AG10803 (cell line): ENCODE results near the gene KLHL6.

Source experiments
- DNase-seq: peaks from one replicate; pipeline ENCODE4 v3.0.0; 2010; ENCODE audit warnings: low read depth
- H3K4me3 ChIP-seq: 2 replicates; pipeline ENCODE4 v1.5.1; 2011; ENCODE audit warnings: mild to moderate bottlenecking, low read length, control low read depth
- TF ChIP-seq, protein P1 (sequence below): conservative IDR thresholded peaks from 2 replicates; pipeline ENCODE4 v1.5.1; 2011; ENCODE audit warnings: mild to moderate bottlenecking, low read length, control low read depth, inconsistent platforms

KLHL6 gene

GRCh38 chr3:183496311-183496710 lies 59.2 kb downstream of the KLHL6 start:
- TF ChIP-seq, protein P1, sequence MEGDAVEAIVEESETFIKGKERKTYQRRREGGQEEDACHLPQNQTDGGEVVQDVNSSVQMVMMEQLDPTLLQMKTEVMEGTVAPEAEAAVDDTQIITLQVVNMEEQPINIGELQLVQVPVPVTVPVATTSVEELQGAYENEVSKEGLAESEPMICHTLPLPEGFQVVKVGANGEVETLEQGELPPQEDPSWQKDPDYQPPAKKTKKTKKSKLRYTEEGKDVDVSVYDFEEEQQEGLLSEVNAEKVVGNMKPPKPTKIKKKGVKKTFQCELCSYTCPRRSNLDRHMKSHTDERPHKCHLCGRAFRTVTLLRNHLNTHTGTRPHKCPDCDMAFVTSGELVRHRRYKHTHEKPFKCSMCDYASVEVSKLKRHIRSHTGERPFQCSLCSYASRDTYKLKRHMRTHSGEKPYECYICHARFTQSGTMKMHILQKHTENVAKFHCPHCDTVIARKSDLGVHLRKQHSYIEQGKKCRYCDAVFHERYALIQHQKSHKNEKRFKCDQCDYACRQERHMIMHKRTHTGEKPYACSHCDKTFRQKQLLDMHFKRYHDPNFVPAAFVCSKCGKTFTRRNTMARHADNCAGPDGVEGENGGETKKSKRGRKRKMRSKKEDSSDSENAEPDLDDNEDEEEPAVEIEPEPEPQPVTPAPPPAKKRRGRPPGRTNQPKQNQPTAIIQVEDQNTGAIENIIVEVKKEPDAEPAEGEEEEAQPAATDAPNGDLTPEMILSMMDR: no peak
- no peak for DNase-seq

DNA sequence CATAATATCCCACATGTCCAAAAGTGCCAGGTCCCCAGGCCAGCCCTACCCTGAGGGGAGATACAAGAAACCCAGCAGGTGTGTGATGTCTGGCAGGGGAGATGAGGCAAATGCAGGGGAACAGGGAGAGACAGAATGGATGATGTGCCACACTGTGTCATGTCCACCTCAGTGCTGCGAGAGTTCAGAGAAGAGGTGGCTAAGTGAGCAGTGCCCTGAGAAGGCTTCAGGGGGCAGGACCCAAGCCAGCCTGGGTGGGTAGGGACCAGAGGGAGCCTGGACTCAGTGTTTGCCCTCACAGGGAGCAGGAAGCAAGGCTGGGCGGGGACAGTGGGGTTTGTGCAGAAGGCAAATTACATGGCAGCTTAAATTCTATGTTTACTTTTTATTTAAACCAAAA lies 61.2 kb downstream of the KLHL6 start:
- no peak overlapping the region for H3K4me3 ChIP-seq
- TF ChIP-seq, protein P1: no peak
- no peak for DNase-seq

More at GRCh38 chr3:183496311-183496710, 59.2 kb downstream of the KLHL6 start:
- H3K4me3 ChIP-seq: no peak overlapping the region

- TF ChIP-seq, protein P1: no peak
- no peak for DNase-seq
- H3K4me3 ChIP-seq: no peak overlapping the region
These were observed 62.0 kb downstream of the KLHL6 start for GRCh38 chr3:183493296-183494045.

DNA sequence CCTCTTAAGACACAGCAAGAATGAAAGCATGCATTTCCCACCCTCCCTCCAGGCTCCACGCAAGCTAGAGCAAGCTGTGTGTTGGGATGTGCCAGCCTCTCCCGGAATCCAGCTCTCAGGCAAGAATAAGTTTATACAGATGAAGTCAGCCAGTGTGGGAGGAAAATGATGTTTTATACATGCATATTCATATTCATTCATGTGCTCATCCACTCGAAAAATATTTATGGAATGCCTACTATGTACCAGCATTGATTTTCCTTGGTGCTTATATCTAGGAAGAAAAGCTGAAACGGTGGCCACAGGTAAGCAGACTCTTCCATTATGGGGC lies 62.7 kb downstream of the KLHL6 start:
- no peak overlapping the region for H3K4me3 ChIP-seq
- no peak for DNase-seq
- TF ChIP-seq, protein P1: no peak

GRCh38 chr3:183491923-183492848 lies 63.3 kb downstream of the KLHL6 start:
- H3K4me3 ChIP-seq: no peak overlapping the region
- DNase-seq: no peak
- TF ChIP-seq, protein P1: no peak

DNA sequence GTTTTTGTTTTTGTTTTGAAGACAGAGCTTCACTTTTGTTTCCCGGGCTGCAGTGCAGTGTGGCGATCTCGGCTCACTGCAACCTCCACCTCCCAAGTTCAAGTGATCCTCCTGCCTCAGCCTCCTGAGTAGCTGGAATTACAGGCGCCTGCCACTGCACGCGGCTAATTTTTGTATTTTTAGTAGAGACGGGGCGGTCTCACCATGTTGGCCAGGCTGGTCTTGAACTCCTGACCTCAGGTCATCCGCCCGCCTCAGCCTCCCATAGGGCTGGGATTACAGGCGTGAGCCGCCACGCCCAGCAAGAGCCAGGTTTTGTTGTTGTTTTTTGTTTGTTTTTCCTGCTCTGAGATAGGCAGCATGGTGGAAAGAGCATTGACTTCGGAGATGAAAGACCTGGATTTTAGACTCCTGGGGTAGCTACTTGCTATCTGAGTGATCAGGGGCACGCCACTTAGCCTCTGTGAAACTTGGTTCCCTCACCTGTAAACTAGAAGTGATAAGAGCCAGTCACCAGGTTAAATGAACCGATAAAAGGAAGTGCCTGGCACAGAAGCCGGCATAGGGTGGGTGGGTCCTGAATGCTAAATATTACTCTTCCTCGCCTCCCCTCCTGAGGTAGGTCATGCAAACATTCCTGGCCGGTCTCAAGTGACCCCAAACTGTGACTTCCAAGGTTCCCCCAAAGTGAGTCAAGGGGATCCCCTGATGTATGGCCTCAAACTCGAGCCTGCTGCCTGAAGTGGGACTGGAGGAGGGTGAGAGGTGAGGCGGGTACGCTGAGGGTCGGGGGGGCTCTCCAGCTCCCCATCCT lies 64.2 kb downstream of the KLHL6 start:
- TF ChIP-seq, protein P1: no peak
- H3K4me3 ChIP-seq: no peak overlapping the region
- DNase-seq: no peak
